Loucy (cell line): ENCODE results near the gene DEFB129.

Experiments
- CTCF ChIP-seq: fragments of 200-600 bp; sonication (generic); conservative IDR thresholded peaks from 2 replicates; pipeline ENCODE4 v1.5.1; 2014; ENCODE audit warnings: mild to moderate bottlenecking, antibody characterized with exemption, low read length
- EZH2phosphoT487 ChIP-seq: fragments of 200-600 bp; IDR thresholded peaks from 2 replicates; pipeline ENCODE4 v1.6.1; 2018; ENCODE audit warnings: antibody characterized with exemption, mild to moderate bottlenecking, moderate library complexity, borderline replicate concordance

- no peak for TF ChIP-seq CTCF
- no peak for TF ChIP-seq EZH2phosphoT487
Measured at GRCh38 chr20:198225-198624, 28.8 kb upstream of the DEFB129 start.
